Type B pancreatic cell (in vitro differentiated cells): ENCODE results near the gene KRT16. TPM values are rescaled to one million over a fixed set of nuclear protein-coding genes. Genes with fewer than 3 reads are reported as not detected.
"Not testable (repeated sequence)": the region's sequence is repeated elsewhere in the genome, so short reads cannot be mapped to it uniquely, and the experiment has no call there.

Experiments used
- DNase-seq: peaks from one replicate; pipeline ENCODE4 v3.0.0; 2021; ENCODE audit warnings: mixed read lengths; ENCODE audit not compliant: unreplicated experiment; ENCODE audit errors: extremely low spot score
- H3K27ac Mint-ChIP-seq: 2 replicates; pipeline ENCODE4 v1.8.0; 2021; ENCODE audit warnings: mild to moderate bottlenecking, mixed read lengths
- H3K27me3 Mint-ChIP-seq: 2 replicates; pipeline ENCODE4 v1.8.0; 2021; ENCODE audit warnings: mixed read lengths
- H3K36me3 Mint-ChIP-seq: 2 replicates; pipeline ENCODE4 v1.8.0; 2021; ENCODE audit warnings: mixed read lengths
- H3K4me1 Mint-ChIP-seq: one replicate; pipeline ENCODE4 v1.8.0; 2021; ENCODE audit warnings: mixed read lengths; ENCODE audit not compliant: unreplicated experiment
- H3K4me3 Mint-ChIP-seq: 2 replicates; pipeline ENCODE4 v1.8.0; 2021; ENCODE audit warnings: mild to moderate bottlenecking, mixed read lengths
- H3K9me3 Mint-ChIP-seq: 2 replicates; pipeline ENCODE4 v1.8.0; 2021; ENCODE audit warnings: mixed read lengths
- total RNA-seq: library from RNA; stranded (reverse); gene quantifications from 2 replicates; pipeline ENCODE4 v1.2.1, GENCODE V29; 2021; ENCODE audit warnings: low replicate concordance
- TF ChIP-seq, protein P1 (sequence below): fragments of 200-600 bp; sonication (generic); conservative IDR thresholded peaks from 2 replicates; pipeline ENCODE4 v1.5.0; 2021; ENCODE audit warnings: antibody characterized with exemption, mild to moderate bottlenecking

KRT16 gene
- total RNA-seq, 1 donor from 2014 or later, result 1.5 TPM

DNA sequence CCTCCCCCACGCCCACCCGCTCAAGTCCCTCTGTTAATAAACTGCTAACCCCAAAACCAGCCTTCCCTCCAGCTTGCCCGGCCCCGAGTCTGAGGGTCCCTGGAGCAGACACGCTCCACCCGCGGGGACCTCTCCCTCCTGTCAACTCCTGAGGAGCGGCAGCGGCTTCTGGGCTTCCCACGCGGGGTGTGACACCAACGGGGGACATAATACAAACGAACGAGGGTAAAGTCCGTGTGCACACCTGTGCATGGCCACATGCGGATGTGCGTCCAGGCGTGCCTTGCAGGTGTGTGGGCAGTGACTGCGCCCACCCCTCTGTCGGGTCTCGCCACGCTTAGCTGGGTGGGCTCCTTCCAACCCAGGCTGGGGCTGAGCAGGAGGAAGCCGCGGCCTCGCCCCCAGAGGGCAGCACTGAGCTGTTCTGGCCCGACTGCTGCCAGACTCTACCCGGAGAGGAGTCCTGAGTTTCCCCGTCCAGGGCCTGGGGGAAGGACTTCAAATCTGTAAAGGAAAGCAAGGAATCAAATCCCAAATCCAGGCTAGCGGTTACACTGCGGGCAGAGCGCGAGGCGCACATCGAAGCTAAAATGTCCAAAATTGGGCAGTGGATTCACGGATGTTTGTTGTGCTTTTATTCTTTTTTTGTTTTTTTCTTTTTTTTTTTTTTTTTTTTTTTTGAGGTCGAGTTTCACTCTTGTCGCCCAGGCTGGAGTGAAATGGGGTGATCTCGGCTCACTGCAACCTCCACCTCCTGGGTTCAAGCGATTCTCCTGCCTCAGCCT is 36.0 kb upstream of the KRT16 start:
- Mint-ChIP-seq H3K27me3 (no peaks in the 10 kb centered on the region), H3K27ac (peak overlapping the region; percentile 93), H3K4me3 (peak overlapping the region; percentile 87), H3K9me3 (no peaks in the 10 kb centered on the region), H3K36me3 (no peaks in the 10 kb centered on the region), H3K4me1 (peaks cover 22% of the 10 kb centered on the region)
- TF ChIP-seq, protein P1, sequence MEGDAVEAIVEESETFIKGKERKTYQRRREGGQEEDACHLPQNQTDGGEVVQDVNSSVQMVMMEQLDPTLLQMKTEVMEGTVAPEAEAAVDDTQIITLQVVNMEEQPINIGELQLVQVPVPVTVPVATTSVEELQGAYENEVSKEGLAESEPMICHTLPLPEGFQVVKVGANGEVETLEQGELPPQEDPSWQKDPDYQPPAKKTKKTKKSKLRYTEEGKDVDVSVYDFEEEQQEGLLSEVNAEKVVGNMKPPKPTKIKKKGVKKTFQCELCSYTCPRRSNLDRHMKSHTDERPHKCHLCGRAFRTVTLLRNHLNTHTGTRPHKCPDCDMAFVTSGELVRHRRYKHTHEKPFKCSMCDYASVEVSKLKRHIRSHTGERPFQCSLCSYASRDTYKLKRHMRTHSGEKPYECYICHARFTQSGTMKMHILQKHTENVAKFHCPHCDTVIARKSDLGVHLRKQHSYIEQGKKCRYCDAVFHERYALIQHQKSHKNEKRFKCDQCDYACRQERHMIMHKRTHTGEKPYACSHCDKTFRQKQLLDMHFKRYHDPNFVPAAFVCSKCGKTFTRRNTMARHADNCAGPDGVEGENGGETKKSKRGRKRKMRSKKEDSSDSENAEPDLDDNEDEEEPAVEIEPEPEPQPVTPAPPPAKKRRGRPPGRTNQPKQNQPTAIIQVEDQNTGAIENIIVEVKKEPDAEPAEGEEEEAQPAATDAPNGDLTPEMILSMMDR, result peak; percentile 90
- DNase-seq, result peak; percentile 95

DNA sequence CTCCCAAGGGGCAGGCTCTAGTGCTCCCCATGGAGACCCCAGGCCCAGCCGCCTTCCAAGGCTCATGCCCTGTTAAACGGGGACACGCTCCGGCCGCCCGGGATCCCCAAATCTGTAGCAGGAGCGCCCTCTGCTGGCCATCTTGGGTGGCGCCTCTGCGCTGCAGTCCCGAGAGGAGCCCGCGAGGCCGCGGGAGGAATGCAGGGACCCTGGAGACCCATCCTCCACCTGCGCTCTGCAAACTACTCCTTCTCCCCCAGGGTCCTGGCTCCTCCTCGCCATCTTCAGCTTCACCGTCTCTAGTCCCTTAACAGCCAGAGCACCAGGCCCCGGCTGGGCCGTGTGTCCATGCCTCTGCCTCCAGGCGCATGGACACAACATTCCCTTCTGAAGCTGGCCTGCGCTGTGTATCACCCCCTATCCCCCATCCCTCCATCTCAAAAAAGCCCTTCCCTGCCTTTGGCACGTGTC is 35.4 kb upstream of the KRT16 start:
- TF ChIP-seq, protein P1, result peak; percentile 96
- no peaks in the 10 kb centered on the region for H3K9me3 Mint-ChIP-seq
- DNase-seq, result peak; percentile 95
- H3K4me1 Mint-ChIP-seq, result peaks cover 22% of the 10 kb centered on the region
- H3K27ac Mint-ChIP-seq, result peak overlapping the region; percentile 93
- H3K36me3 Mint-ChIP-seq, result no peaks in the 10 kb centered on the region
- H3K4me3 Mint-ChIP-seq, result peak overlapping the region; percentile 87
- no peaks in the 10 kb centered on the region for H3K27me3 Mint-ChIP-seq

GRCh38 chr17:41647038-41647813 is 34.7 kb upstream of the KRT16 start:
- no peaks in the 10 kb centered on the region for H3K36me3 Mint-ChIP-seq
- peaks cover 22% of the 10 kb centered on the region for H3K4me1 Mint-ChIP-seq
- H3K27me3 Mint-ChIP-seq, result no peaks in the 10 kb centered on the region
- no peak overlapping the region for H3K4me3 Mint-ChIP-seq
- peak overlapping the region; percentile 93 for H3K27ac Mint-ChIP-seq
- no peak for DNase-seq
- H3K9me3 Mint-ChIP-seq, result no peaks in the 10 kb centered on the region
- TF ChIP-seq, protein P1, result no peak

DNA sequence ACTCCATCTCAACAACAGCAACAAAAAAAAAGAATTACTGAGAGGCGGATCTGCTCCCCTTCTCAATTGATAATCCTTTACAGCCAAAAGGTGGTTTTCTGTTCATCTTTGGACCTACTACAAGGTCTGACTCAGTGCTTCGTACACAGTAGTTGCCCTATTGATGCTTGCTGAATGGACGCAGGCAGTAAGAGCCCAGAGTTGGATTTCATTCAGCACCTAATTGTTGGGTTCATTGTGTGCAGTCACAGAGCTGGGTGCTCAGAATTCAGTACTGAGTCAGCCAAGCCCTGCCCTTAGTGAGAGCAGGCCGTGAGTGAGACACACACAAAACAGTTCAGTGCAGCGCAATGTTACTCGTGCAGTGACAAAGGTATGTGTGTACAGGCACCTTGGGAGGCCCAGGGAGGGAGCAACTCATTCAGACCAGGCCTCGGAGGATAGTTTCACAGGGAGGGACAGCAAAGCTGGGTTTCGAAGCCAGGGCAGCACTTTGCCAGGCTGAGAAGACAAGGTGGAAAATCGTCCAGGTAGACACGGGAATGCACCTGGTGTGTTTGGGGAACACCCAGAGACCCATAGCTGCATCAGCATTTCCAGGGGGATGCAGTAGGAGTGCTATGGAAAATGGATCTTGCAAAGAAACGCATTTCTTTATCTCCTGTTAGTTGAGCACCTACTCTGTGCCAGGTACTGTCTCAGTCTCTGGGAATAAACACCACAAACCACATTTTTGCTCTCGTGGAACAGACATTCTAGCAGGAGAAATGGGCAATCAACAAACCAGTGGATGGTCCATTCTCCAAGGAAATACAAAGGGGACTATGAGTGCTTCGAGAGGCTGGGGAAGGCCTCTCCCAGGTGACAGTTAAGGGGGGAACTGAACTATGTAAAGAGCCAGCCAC is 29.9 kb upstream of the KRT16 start:
- TF ChIP-seq, protein P1, result no peak
- peaks cover 8% of the 10 kb centered on the region for H3K4me1 Mint-ChIP-seq
- no peaks in the 10 kb centered on the region for H3K27me3 Mint-ChIP-seq
- peak overlapping the region; percentile 89 for H3K27ac Mint-ChIP-seq
- H3K36me3 Mint-ChIP-seq, result no peaks in the 10 kb centered on the region
- peak overlapping the region; percentile 52 for H3K4me3 Mint-ChIP-seq
- DNase-seq, result no peak
- H3K9me3 Mint-ChIP-seq, result no peaks in the 10 kb centered on the region

DNA sequence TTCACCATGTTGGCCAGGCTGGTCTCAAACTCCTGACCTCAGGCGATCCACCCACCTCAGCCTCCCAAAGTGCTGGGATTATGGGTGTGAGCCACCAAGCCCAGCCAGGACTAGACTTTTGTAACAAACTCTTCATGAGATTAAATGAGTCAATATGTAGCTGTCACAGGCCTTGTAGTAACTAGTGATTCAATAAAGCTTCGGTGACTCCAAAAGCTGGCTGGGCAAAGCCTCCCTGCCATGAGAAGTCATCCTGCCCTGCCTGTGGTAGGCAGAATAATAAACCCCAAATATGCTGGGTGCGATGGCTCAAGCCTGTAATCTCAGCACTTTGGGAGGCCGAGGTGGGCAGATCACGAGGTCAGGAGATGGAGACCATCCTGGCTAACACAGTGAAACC is 28.0 kb upstream of the KRT16 start:
- H3K4me3 Mint-ChIP-seq, H3K27ac Mint-ChIP-seq, H3K27me3 Mint-ChIP-seq, H3K36me3 Mint-ChIP-seq, H3K4me1 Mint-ChIP-seq, H3K9me3 Mint-ChIP-seq, DNase-seq: not testable (repeated sequence)
